Kidney (tissue), 14 donors: ENCODE results near the gene ABCD2. TPM values are rescaled to one million over a fixed set of nuclear protein-coding genes. Genes with fewer than 3 reads are reported as not detected.
A peak's percentile ranks its signal among the peaks of the same experiment; 100 is the strongest.

Source experiments
- DNase-seq, 5 donors: peaks; one replicate each; pipeline ENCODE4 v3.0.0-alpha.2; 2013 to 2020
- FAIRE-seq: peaks from 2 replicates; lab custom pipeline; 2012; peaks lifted over from hg19 to GRCh38; lab: Jason Lieb, UNC
- H3K27ac ChIP-seq, 2 donors: one replicate each; pipeline ENCODE4 v1.7.0; 2013; ENCODE audit warnings: low read depth in 2 of 2, low read length in 2 of 2, inconsistent platforms in 1 of 2
- H3K27me3 ChIP-seq: one replicate; pipeline ENCODE4 v1.7.1; 2013; ENCODE audit warnings: low read length, inconsistent platforms; ENCODE audit not compliant: control insufficient read depth, insufficient read depth
- H3K36me3 ChIP-seq, 3 donors: one replicate each; pipeline versions ENCODE4 v1.7.0 to v1.7.1; 2013; ENCODE audit warnings: low read length in 3 of 3, control low read depth in 1 of 3, inconsistent platforms in 1 of 3; ENCODE audit not compliant: insufficient read depth in 3 of 3, control insufficient read depth in 2 of 3
- H3K4me1 ChIP-seq, 3 donors: one replicate each; pipeline versions ENCODE4 v1.7.0 to v1.7.1; 2013; ENCODE audit warnings: low read length in 3 of 3, inconsistent platforms in 1 of 3, low read depth in 1 of 3; ENCODE audit not compliant: control insufficient read depth in 2 of 3, insufficient read depth in 2 of 3
- H3K4me3 ChIP-seq, 3 donors: one replicate each; pipeline versions ENCODE4 v1.7.0 to v1.8.1; 2013; ENCODE audit warnings: low read length in 3 of 3, control low read depth in 1 of 3, inconsistent platforms in 1 of 3
- H3K9ac ChIP-seq, 3 donors: one replicate each; pipeline versions ENCODE4 v1.7.0 to v1.7.1; 2013; ENCODE audit warnings: low read length in 3 of 3, control low read depth in 1 of 3, inconsistent platforms in 1 of 3
- H3K9me3 ChIP-seq, 3 donors: one replicate each; pipeline versions ENCODE4 v1.7.0 to v1.7.1; 2013; ENCODE audit warnings: low read length in 3 of 3, control low read depth in 1 of 3, inconsistent platforms in 1 of 3; ENCODE audit not compliant: control insufficient read depth in 2 of 3, insufficient read depth in 1 of 3
- CTCF ChIP-seq: IDR thresholded peaks from 3 replicates; pipeline ENCODE4 v1.5.1; 2012; ENCODE audit warnings: mild to moderate bottlenecking, moderate library complexity, borderline replicate concordance; ENCODE audit not compliant: insufficient read depth; ENCODE audit errors: extremely low read depth
- intact Hi-C: fragments of 100-400 bp; cut with DNase I; formaldehyde crosslinking; loops from one replicate; pipeline ENCODE4 v1.11.1; 2022
- polyA plus RNA-seq: library from polyadenylated mRNA; stranded (reverse); fragments of 350-450 nt; fragmentation: Illumina TruSeq; extraction: RNeasy Lipid Tissue Mini Kit (QIAGEN cat#74804); gene quantifications from one replicate; pipeline ENCODE4 v1.2.3, GENCODE V29; 2014; ENCODE audit warnings: low read depth, low replicate concordance; ENCODE audit not compliant: insufficient read depth
- total RNA-seq: library from RNA; stranded (reverse); fragmentation: NEBNext Ultra II Directional; extraction: Animal tissue kit (Norgen Biotek cat#: 25700); gene quantifications from one replicate; pipeline ENCODE4 v1.2.1, GENCODE V29; 2021
- donor health status: control.
- donor health status: control.
- donor health status: control.
- donor health status: control.
- donor health status: control.
- donor health status: DM: yes; HTN: yes; CAD: no.
- donor health status: Normal renal cell carcinoma (clear cell type).

ABCD2 gene
- total and polyA plus RNA-seq, 2 donors from 2014 or later, result 0.17 to 1.4 TPM

- Histone ChIP-seq H3K9me3 (no peaks in the 10 kb centered on the region), H3K4me3 (peak overlapping the region in 2 of 3 donors; percentile 68 to 86), H3K27ac (no peak overlapping the region), H3K4me1 (peaks cover 0 to 7% (median 0%) of the 10 kb centered on the region in 3 donors), H3K36me3 (no peaks in the 10 kb centered on the region), H3K9ac (no peak overlapping the region), H3K27me3 (no peaks in the 10 kb centered on the region)
- no peak for FAIRE-seq
- intact Hi-C loops, result no loop called here
- DNase-seq, result no peak
- TF ChIP-seq CTCF, result no peak
These were observed 902 bp downstream of the ABCD2 start for GRCh38 chr12:39618701-39619100.

DNA sequence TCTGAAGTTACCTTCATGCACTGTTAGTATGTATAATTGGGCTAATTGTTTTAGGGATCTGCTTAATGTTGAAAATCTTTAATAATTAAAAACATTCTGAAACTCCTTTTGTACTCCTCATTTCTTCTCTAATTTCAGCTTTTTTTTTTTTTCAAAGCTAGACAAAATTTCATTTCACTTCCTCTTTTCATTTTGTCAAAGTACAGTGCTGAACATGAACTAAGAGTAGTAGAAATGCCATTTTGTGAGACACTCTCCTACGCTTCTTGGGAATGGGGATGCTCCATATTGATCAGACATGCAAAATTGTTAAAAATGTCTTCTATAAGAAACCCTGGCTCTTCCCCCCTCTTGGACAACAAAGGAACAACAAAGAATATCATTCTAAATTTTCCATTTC is 1.7 kb downstream of the ABCD2 start:
- no peak overlapping the region for H3K27ac ChIP-seq
- peaks cover 0 to 7% (median 0%) of the 10 kb centered on the region in 3 donors for H3K4me1 ChIP-seq
- DNase-seq (no peak), FAIRE-seq (no peak)
- intact Hi-C loops, result no loop called here
- H3K9ac ChIP-seq, result no peak overlapping the region
- no peak for TF ChIP-seq CTCF
- H3K36me3 ChIP-seq, result no peaks in the 10 kb centered on the region
- no peaks in the 10 kb centered on the region for H3K9me3 ChIP-seq
- H3K4me3 ChIP-seq, result no peak overlapping the region
- no peaks in the 10 kb centered on the region for H3K27me3 ChIP-seq

DNA sequence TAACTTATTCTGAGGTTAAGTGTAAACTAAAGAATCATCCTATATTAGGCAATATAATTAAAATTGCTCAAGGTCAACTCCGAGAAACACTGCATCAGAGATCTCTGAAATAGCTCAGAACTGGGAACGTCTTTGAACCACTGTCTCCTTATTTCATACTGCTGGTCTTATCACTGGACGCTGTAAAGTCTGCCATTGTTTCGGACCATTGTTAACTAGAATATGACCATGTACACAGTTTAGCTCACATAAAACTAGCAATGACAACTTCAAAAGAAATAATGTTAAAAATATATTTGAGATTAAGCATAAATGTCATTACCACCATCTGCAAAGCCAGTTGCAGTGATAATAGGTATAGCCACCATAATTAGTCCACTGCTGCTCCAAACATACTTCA is 2.9 kb downstream of the ABCD2 start:
- DNase-seq (no peak), FAIRE-seq (no peak)
- Histone ChIP-seq H3K9me3 (no peaks in the 10 kb centered on the region), H3K36me3 (no peaks in the 10 kb centered on the region), H3K4me3 (peak overlapping the region in 1 of 3 donors; percentile 12), H3K9ac (no peak overlapping the region), H3K4me1 (peaks cover 0 to 7% (median 0%) of the 10 kb centered on the region in 3 donors), H3K27me3 (no peaks in the 10 kb centered on the region), H3K27ac (no peak overlapping the region)
- intact Hi-C loops, result no loop called here
- no peak for TF ChIP-seq CTCF

DNA sequence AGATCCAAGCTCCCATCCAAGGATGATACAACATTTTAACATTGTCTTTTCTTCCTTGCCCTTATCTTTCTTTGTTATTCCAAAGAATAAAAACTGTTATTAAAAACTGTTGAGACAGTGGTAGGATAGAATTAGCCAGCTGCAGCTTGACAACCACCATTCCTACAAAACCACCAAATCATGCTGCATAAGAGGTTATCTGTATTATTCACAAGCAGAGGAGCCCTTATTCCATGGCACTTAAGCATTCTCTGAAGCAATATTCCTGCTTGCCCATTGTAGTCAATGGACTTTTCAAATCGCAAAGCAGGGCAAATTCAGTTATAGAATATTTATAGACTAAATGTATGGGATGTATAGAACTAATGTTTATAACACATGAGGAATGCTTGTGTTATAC is 3.4 kb downstream of the ABCD2 start:
- H3K9me3 ChIP-seq, result no peaks in the 10 kb centered on the region
- no peaks in the 10 kb centered on the region for H3K36me3 ChIP-seq
- no peak overlapping the region for H3K27ac ChIP-seq
- no peaks in the 10 kb centered on the region for H3K27me3 ChIP-seq
- H3K9ac ChIP-seq, result no peak overlapping the region
- FAIRE-seq (no peak), DNase-seq (no peak)
- H3K4me3 ChIP-seq, result peak overlapping the region in 1 of 3 donors; percentile 12
- TF ChIP-seq CTCF, result no peak
- peaks cover 0 to 7% (median 0%) of the 10 kb centered on the region in 3 donors for H3K4me1 ChIP-seq
- intact Hi-C loops, result no loop called here
